ENCODE measurements around the gene PKDCC.
A peak's percentile ranks its signal among the peaks of the same experiment; 100 is the strongest.
"Not testable (repeated sequence)": the region's sequence is repeated elsewhere in the genome, so short reads cannot be mapped to it uniquely, and the experiment has no call there.

The PKDCC gene

DNA sequence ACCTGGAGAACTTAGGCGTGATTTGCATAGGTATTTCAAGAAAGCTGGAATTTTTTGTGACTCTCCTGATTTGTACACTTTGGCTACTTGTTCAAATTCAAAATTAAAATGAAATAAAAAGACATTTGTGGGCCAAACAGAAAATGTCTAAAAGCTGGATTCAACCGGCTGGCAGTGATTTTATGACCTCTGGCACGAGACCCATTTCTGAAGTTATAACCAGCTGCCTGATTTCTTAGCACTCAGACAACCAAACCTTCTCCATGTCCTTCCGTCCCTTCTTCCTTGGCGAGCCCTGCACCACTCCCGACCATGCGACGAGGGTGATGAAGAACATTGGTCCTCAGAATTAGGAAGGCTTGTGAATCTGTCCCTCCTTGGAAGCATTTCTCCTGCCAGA is 19.7 kb downstream of the PKDCC start:
- no peak for DNase-seq

DNA sequence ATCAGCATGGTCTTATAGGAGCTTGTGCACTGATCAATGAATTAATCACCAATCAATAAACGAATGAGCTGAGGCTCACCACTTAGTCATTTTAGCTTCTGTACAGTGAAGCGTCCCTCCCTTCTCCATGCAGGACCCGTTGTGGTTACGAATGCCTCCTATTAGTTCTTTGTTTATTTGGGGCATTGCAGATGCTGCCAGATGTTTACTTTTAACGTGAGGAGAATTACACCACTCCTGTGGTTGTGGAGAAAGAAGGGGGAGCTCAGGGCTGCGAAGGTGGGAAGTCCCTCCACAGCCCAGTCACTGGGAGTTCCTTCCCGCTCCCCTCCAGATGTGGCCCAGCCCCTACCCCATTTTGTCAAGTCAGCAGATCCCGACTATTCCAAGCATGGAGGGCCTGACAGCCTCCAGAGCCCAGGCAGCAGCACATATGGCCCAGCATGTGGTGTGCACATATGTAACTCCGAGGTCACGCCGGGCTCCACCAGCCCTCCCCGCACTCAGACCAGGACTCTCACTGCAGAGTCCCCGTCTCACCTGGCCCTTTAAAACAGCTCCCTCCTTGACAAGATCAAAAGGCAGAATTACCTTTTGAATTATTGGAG is 20.9 kb downstream of the PKDCC start:
- no peak for DNase-seq

DNA sequence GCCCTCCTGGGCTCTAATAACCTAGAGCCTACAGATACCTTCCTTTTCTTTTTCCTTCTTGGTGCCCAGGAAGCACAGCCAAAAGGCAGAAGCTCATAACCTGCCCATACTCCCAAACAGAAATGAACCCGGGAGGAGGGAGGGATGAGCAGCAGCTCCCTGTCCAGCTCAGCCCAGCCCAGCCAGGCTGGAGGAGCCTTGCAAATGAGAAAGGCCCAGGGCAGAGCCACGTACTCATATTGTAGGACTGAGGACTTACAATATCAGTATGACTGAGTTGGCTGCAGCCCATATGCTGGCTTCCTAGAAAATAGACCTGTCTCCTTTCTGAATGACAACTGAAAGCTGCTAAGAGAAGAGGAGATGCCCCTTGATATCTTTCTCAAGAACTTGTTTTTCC is 21.7 kb downstream of the PKDCC start:
- DNase-seq: no peak

DNA sequence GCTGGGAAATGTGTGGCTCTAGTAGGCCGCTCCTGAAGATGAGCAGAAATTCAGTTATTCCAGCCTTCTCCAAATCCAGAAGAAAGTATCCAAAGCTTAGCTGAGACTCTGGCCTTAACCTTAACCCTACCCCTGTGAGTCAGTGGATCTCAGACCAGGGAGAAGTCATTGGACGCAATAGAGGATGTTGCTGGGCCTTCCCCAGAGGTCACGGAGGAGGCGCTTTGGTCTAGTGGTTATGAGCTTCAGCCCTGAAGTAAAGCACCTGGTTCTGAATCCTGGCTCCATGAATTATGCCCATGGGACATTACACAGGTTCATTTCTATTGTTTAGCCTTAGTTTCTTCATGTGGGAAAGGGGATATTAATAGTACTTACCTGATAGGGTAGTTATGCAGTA is 24.0 kb downstream of the PKDCC start:
- DNase-seq: no peak

DNA sequence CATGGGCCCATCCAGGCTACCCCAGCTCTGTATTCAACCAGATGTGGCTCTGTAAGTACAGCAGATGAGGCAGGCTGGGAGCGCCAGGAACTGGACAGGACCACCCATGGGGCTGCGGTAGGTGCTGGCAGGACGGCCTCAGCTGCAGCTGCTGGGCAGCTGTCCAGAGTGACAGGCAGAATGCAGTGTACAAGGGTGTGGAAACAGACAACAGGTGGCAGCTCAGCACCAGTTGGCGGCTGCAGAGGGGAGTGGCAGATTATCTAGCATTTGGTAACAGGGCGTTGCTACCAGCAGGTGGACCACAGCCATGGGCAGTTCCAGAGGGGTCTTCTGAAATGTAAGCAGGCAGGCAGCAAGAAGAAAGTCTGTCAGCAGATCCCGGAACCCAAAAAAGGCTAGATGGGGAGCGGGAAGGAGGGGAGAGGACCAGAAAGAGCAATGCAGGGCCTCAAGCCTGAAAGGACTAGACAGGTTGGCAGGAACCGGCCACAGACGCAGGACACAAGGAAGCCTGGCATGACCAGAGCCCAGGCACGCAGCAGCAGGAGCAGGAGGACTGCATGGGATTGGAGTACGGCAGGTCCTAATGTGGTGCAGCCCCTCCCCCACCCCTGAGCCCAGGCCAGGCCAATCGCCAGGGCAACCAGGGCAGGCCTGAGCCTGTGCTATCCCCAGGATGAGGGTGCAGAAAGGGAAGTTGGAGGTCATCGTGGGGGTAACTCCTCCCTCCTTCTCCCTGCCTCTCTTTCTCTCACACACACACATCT is 24.7 kb downstream of the PKDCC start:
- no peak for DNase-seq

DNA sequence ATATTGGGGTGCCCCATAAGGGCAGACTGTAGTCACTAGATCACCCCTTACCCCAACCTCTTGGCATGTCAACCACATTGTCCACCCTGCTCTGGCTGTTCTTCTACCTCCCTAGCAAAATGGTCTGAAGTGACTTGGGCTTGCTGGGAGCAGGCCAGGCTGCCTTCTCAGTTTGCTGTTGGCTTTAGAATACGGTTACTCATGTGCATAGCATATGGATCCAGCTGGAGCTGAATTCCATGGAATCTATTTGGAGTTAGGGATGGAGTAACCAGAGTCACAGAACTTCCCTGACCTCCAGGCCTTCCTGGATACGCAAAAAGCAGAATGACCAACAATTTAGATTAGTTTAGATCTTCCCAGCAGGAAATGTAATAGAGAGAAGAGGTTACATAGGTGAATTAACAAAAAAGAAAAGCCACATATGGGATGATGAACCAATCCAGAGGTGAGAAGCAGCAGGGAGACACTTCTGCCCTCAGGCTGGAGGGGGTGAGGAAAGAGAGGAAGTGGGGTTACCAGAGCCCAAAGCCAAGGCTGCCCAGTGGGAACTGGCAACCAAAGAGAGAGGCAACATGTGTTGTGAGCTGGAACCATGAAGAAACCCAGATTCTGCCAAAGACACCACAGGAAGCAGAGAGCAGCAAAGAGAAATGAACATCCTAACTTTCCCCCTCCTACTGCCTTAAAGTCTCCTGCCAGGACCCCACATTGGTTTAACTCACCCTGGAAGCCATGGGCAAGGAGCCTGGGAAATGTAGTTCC is 26.1 kb downstream of the PKDCC start:
- no peak for DNase-seq

DNA sequence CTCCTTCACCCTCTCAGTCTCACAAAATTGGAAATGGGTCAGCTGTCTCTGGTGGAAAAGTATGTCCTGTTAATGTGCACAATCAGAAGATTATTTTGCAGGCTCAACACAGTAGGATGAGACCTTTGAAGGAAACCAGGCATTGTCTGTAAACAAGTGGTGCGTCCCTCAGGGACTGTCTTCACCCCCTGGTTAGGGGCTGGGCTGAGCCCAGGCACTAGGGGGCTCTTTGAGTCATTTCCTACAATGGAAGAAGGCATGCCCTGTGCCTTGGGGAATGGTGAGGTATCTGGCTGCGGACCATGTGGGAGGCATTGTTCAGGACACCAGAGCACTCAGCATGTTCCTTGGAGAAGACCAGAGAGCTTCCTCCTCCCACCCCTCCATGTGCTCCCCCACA is 26.8 kb downstream of the PKDCC start:
- DNase-seq: no peak

DNA sequence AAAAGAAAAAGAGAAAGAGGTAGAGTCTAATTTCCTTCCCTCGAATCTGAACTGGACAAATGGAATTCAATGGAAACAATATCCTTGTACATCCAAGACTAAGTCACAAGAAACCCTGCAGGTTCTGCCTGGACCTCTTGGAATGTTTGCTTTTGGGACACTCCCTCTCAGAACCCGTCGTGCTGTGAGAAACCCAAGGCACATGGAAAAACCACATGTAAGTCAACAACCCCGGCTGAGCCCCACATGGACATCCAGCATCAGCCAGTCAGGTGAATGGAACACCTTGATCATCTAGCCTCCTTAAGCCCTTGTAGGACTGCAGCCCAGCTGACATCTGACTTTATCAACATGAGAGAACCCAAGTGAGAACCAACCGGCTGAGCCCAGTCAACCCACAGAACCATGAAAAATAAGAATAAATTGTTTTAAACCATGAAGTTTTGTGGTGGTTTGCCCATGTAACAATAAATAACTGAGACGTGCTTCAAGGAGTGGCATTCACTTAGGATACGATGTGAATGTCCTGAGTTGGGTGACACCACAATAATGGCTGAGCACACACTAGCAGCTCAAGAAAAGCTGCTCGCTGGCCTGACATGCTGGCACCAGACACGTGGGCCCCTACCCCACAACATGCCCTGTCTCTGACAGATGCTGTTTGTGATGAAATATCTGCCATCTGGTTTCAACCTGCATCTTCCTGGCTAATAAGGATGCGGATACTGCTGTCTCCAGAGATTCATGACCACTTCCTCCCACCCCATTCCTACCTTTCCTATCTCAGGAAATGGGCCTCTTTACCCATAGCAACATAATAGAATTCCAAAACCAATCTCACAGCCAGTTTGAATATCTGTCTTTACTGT is 28.8 kb downstream of the PKDCC start:
- no peak for DNase-seq

DNA sequence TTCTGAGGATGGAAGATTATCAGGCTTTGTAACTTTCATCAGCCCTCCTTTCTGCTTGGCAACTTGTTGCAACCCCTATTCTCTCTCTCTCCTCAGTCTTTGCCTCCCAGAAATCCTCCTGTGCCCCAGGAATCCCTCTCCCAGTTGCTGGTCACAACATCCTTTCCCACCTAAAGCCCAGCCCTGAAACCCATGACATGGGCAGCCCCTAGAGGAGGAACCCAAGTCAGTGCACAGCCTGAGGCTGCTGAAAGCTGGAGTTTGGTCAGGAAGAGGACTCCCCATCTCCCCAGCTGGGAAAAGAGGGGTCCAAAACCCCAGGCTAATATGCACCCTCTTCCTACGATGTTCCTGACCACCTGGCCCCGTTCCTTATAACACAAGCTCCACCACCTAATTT is 29.5 kb downstream of the PKDCC start:
- no peak for DNase-seq

DNA sequence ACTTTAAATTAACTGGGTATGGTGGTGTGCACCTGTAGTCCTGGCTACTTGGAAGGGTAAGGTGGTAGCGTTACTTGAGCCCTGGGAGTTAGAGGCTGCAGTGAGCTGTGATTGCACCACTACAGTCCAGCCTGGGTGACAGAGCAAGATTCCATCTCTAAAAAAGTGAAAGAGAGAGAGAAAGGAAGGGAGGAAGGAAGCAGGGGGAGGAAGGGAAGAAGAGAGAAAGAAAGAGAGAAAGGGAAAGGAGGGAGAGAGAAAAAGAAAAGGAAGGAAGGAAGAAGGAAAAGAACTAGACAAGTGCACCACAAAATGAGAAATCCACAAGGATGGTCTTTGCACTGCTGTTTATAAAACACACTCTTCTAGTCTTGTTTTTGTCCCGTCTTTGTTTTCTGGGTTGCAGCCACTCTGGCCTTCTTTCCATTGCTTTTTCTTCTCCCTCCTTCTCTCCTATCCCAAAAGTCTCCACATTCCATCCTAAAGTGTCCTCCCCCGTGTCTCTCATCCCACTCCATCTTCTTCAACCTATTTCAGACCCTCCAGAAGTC is 32.0 kb downstream of the PKDCC start:
- DNase-seq: no peak

DNA sequence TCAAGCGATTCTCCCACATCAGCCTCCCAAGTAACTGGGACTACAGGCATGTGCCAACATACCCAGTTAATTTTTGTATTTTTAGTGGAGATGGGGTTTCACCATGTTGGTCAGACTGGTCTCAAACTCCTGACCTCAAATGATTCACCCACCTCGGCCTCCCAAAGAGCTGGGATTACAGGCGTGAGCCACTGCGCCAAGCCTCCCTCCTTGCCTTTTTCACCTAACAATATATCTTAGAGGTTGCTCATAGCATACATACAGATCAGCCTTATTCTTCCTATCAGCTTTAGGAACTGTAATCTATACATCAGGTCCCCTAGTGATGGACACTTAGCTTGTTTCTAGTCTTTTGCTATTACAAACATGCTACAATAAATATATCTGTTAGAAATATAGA is 33.3 kb downstream of the PKDCC start:
- DNase-seq: not testable (repeated sequence)

DNA sequence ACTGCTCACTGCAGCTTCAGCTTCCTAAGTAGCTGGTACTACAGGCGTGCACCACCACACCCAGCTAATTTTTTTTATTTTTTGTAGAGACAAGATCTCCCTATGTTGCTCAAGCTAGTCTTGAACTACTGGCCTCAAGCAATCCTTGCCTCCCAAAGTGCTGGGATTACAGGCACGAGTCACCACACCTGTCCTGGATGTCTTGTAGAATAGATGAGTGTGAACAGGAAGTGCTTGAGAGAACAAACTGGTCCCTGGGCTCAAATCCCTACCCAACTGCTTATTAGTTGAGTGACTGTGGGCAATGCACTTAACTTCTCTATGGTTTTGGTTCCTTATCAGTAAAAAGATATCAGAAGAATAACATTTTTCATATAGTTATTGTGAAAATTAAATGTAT is 34.2 kb downstream of the PKDCC start:
- DNase-seq: no peak

DNA sequence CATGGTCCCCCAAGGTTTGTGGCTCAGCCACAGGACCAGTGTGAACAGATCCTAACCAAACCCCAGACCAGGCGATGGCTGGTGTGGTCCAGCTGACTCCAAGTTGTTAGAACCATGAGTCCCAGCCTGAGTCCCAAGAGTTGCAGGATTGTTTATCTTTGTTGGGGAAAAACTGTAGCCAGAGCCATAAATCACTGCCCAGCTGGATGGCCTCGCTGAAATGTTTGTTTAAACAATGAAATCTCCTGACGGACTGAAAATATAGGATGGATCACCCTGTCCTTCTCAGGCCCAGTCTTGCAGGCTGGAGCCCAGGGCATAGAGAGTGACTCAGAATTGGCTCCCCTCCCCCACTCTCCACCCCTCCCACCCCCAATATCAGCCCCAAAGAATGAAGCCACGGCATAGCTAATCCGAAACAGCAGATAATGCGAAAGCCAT is 36.4 kb downstream of the PKDCC start:
- no peak for DNase-seq

DNA sequence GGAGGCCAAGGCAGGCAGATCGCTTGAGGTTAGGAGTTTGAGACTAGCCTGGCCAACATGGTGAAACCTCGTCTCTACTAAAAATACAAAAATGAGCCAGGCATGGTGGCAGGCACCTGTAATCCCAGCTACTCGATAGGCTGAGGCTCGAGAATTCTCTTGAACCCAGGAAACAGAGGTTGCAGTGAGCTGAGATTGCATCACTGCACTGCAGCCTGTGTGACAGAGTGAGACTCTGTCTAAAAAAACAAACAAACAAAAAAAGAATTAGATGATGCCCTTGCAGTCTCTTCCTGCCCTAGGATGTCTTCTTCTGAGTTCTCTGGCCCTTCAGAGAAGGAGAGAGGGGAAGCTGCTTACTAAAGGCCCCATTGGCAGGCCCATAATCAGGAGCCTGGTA is 37.2 kb downstream of the PKDCC start:
- DNase-seq: not testable (repeated sequence)

DNA sequence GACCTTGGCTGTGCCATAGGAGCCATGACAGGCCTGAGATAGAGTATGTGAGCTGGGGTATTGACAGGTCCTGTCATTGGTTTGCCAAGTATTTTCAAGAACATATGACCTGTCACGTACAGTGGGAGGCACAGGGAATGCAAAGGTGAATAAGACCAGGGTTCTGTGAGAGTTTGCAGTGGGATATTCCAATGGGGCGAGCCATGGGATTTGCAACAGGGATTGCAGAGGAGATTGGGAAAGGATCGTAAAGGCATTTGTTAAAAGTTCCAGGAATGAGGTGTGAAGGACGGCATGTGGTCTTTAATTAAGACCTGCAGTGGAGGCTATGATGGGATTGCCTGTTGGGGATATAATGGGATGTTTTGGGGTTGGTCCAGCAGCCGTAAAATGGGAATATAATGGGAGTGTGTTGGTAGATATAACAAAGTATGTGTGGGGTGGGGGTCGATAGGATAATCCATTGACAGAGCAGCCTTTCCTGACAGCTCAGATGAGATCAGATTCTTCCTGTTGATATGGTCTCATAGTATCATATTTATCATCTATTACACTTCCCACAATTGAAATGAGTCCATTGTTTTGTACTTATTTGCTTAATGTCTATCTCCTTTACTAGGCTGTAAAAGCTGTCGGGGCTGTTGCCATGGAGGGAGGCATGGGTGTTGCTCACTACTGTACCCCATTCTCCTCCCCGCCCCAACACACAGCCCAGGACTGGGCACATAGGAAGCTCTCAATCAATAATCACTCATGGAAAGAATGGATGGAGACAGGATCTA is 38.1 kb downstream of the PKDCC start:
- DNase-seq: no peak

DNA sequence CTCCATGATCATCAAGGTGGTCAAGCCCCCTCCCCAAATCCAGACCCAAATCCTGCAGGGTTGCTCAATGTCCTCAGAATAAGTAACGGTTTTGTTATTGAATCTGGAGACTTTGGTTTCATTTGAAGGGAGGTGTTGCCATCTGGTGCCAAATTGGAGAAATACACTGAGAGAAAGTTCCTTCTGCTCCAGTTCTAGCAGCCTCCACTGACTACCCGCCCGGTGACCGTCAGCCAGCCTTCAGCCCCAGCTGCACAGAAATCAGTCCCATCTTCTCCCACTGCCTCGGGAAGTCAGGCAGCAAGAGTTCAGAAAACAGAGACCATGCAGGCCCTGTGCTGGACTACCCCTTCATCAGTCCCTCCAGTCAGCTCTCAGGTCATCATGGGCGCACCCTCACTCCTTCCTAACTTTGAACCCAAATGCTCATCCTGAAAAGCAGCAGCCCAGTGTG is 38.7 kb downstream of the PKDCC start:
- DNase-seq: no peak

DNA sequence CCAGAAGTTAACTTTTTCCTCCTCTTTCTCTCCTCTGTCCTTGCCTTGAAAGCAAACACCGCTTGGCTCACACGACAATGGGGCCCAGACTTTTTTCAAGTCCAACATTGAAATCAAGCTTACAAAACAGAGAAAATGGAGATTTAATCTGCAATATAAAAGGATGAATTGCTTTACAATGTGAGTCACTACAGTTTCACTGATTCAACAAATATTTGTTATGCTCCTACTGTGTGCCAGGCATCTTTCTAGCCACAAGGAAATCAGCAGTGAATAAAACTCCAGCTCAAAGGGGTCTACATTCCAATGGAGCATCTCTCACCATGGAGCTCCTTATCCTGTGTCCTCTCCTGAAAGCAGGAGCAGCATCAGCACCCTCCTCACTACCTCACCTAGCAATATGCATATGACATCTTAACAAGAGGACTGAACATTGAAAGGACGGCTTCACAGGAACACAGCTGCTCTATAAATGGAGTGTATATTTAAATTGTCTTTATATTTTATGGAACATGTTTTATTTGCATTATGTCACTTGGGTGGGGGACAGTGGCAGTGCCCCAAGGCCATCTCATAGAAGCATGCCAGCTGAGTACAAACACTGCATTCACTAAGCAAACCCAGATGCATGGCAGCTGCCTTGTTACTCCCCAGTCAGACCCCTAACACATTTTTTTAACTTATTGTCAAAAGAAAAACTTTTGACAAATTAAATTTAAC is 39.5 kb downstream of the PKDCC start:
- no peak for DNase-seq

DNA sequence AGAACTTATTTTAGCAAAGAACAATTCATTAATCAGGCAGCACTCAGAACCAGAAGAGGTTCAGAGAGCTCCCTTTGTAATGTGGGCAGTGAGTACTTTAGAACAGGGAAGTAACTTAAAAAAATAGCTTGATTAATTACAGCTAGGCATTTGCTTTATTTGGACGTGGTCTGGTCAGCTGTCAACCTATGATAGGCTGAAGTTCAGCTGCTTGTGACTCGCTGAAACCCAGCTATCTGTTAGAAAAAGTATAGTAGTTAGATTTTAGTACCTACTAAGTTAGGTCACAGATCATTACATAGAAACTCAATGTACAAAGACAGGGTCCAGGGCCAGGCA is 40.0 kb downstream of the PKDCC start:
- no peak for DNase-seq

DNA sequence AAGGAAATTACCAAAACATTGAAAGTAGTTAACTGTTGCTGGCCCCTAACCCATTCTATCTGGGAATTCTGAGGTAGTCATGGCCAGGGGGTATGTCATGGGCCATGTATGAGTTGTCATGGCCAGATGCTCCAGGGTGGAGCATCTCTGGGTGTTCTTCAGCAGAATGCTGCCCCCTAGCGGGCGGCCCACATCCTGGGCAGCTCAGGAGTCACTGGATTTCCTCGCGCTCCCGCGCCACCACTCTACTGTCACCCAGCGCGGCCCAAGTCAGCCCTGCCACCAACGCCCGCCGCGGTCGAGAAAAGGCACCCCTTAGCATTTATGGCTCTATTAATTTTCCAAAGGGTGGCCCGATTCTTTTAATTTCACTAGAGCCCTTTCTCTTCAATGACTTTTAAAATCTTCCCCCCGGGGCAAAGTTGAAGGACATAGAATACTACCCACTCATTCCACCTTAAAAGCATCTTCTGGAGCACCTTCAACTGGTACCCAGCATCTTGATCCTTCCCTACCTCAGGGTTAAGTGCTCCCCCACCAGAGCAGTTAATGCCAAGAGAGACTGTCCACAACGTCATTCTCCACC is 41.6 kb downstream of the PKDCC start:
- peak; percentile 27 for DNase-seq

DNA sequence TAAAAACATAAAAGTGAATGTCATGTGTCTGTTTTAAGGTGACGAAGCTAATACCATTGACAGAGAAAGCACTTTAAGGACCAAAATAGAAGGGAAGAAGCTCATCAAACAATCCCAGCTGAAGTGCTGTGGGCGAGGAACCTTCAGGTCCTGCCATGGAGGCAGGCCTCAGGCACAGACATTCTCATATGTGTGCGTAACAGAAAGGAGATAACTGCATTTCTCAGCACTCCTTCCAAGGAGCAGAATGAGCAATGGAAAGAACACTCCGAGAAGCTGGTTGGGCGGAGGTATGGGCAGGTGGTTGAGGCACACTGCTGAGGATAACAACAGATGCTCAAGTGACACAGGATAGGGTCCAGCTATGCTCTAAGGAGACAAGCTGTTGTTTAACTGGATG is 42.4 kb downstream of the PKDCC start:
- no peak for DNase-seq

DNA sequence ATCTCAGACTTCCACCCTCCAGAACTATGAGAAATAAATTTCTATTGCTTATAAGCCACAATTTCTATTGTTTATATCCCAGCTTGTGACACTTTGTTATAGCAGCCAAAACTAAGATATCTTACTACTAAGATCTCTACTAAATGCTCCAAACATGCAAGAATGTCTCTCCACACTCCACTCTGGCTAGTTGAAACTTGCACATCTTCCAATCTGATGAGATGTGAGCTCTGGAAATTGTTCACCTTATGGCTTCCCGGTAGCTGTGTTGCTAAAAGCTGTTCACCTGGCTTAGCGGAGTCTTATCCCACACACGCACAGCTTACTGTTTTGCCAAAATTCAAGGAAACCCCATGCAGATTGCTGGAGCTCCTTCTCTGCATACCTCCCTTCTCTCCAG is 43.9 kb downstream of the PKDCC start:
- no peak for DNase-seq
